GM18508 (cell line): Measurements from ENCODE around the gene PTPRK.

Source experiments
- ATAC-seq: cut with Tn5 transposase; IDR thresholded peaks from one replicate; pipeline ENCODE4 v1.9.1; 2021; ENCODE audit warnings: moderate number of reproducible peaks; ENCODE audit not compliant: insufficient read depth, unreplicated experiment

PTPRK gene

DNA sequence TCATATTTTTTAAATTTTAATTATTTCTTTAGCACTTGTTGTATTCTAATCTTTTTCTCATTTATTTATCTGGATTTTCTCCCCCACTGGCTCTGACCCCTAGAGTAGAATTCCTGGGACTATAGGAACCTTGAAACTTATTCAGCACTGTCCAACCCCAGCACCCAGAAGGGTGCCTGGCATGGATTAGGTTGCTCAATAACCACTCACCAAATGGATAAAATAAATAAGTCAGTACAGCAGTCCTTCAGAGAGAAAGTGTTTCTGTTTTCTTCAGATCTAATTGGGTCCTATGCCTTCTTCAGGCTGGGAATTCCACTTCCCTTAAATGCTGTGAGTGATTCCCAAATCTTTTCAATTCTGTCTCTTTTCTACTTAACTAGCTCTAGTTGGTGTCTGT, 206.2 kb downstream of the PTPRK start:
- ATAC-seq = no peak

DNA sequence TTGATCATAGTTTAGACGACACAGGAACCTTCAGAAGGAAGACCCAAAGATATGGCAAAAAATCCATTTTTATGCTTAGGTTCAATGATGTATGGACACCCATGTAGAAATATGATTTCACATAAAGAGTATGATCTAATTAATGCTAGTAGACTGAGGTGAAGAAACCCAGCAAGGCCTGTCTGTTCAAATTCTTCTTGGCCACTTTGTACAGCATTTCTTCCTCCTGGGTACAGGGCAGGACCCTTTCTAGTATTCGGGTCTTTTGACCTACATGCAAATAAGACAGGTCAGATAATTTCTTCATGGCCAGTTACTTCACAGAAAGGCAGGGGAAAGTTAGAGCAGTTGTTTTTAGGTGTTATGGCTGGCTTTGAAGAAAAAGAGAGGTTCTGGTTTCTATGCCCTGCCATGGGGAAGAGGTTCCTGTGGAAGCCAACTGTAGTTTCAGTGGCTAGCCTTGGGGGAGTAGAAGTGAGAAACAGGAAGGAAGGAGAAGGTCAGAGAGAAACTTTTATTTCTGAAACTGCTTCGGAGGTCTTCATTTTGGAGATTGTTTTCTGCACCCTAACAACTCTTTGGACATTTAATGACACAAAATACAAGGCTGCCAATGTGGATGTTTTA, 208.3 kb downstream of the PTPRK start:
- ATAC-seq = peak; percentile 69

DNA sequence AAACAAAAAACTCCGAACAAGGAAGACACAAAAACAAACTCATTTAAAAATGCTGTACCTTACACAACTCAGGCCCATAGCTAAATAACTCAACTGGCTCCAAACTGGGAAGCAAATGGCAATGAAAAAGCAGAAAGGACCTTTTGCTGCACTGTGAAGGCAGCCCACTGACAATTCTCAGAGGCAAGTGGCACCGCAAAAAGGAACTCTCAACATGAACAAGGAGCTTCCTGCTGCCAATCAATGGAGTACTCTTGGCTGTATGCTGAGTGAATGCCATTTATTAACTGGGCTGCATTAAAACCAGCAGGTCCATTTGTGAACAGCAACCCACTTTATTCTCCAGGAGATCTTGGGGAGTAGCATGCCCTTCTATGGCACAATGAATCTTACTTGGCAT, 209.9 kb downstream of the PTPRK start:
- ATAC-seq = no peak

DNA sequence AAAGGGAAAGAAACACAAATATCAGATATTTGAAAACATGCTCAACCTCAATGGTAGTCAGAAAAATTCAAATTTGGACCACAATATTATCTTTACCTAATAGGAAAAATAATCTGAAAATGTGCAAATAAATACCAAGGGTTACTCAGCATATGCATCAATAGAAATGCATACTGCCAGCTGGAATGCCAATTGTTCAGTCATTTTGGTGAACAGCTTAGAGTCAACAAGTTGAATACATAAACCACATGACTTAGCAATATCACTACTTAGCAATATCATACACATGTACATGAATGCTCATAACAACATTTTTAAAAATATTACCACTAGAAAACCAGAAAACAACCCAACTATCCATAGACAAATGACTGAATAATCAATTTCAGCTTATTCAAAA, 212.7 kb downstream of the PTPRK start:
- no peak for ATAC-seq

DNA sequence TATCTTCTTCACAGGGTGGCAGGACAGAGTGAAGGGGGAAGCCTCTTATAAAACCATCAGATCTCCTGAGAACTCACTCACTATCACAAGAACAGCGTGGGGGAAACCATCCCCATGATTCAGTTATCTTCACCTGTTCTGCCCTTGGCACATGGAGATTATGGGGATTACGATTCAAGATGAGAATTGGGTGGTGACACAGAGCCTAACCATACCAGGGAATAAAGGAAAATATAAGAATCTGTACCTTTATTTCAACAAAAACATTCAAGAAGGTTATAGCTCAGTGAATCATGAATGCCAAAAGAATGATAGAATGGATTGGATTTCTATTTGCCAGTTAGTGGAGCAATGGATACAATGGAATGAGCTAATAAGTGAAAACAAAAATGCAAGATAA, 214.4 kb downstream of the PTPRK start:
- ATAC-seq = no peak

DNA sequence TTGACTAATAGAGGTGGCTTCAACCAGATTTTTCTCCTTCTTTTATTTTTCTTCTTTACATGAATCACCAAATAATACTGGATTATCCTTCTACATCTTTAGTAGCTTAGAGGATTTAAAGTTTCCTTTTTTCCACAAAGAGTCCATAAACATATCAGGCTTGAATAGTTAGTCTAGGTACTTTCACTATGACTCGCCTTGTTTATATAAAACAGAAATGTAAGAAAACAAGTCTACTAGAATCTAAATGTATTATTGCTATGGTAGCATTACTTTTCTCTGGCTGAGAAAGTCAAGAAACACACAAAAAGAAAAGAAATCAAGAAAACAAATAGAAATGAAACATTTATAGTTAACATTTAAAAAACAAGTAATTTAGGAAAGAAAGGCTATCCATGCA, 215.2 kb downstream of the PTPRK start:
- ATAC-seq = no peak

DNA sequence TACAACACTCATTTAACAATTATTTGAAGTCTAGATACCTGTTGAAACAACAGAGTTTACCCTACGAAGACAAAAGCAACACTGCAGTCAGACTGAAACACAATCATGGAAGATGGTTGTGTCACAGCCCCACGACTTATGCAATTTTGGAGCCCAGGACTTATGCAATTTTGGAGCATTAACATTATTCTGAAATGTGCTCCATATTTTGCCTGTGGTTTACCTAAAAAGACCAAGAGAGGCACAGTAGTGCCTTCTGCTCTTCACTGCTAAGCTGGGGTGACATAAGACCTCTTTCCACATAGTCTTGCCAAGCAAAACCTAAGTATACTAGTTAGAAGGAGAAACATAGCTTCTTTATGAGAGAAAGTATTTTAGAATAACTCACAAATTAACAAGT, 216.5 kb downstream of the PTPRK start:
- no peak for ATAC-seq

DNA sequence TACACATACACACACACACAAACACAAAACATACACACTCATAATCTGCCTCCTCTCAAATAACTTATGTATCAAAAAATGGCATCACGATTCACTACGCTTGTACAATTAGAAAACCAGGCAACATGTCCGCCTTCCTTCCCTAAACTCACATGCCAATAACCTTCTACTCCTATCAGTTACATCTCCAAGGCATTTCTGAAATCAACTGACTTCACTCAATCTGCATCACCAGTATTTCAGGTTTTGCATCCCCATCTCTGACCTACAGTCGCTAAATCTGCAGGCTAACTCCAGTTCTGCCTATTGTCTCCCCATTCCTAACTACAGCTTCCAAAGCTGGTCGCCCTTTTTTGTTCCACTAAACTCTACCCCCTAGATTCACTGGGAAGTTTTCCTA, 217.5 kb downstream of the PTPRK start:
- ATAC-seq = no peak

DNA sequence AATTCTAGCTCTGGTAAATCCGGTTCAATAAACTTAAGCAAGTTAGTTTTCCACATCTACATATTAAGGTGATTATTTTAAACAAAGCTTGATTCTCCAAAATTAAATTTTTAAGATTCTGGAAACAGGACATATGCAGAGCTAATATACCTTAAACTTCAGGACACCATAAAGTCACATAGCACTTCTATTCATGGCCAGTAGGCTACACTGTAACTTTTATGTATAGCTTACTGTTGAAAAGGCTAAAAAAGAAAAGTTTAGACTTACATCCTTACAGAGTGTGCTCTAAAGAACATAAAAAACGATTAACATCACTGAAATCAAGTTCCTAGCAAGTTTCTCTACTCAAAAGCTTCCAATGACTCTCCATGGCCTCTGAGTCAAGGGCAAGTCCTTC, 224.7 kb downstream of the PTPRK start:
- ATAC-seq = no peak

DNA sequence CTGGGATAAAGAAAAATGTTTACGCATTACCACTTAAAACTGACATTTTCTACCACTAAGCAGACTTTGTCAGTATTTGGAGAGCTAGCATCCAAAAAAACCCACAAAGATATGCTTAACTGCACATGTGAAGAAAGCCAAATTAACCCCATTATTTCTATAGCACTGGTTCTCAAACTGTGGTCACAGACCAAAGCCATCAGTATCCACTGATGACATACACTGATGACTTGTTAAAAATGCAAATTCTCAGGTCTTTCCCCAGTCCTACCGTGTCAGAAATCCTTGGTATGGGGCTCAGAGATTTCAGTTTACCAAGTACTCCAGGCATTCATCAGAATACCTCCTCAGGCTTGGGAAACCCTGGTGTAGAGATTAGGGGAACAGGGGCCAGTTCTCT, 230.2 kb downstream of the PTPRK start:
- ATAC-seq = peak; percentile 64

DNA sequence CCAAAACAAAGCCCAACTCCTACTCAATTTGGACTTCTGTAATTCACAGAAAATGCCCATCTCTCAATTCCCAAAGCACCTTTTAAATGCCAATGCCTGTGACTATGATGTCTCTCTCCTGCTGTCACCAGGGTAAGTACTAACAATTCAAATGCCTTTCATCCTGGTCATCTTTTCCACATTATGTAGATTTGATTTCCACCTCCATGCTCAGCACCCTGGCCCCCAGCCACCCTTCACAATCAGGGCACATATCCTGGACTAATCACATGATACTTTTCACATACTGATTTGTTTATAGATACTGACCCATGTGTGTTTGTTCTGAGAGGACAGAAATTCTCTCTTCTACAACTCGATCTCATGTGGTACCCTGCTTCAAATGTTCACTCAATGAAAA, 236.3 kb downstream of the PTPRK start:
- ATAC-seq = no peak

DNA sequence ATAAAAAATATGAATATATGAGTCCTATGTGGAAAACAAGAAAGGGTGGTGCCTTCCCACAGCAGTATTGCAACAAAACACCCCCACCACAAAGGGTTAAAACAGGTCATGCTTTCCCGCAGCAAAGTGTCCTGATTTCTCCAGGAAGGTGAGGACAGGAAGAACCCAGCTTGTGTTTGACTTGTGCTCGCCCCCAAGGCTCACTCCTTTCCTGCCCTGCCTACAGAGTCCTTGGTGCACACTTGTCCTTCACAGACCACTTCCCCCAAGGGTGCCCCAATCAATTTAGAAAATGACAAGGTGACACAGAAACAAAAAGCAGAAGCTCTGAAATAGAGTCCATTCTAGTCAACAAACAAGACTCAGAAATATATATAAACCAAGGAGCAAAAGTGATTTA, 237.4 kb downstream of the PTPRK start:
- no peak for ATAC-seq

DNA sequence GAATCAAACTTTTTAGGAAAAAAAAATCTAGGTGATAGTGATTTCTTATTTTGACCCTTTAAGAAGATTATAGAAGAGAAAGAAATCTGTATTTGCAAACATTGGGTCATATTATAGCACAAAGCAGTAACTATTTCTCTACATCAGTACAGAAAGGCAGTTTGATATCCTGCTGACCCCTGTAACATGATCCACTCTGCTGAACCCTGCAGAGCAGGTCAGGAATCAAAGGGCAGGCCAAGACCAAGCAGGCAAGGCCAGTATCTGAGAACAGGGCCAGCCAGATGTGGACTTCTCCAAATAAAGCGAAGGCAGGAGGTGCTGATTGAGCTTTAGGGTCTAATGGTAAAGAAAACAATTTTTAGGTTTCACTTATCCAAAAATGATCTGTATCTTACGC, 239.4 kb downstream of the PTPRK start:
- ATAC-seq = no peak

DNA sequence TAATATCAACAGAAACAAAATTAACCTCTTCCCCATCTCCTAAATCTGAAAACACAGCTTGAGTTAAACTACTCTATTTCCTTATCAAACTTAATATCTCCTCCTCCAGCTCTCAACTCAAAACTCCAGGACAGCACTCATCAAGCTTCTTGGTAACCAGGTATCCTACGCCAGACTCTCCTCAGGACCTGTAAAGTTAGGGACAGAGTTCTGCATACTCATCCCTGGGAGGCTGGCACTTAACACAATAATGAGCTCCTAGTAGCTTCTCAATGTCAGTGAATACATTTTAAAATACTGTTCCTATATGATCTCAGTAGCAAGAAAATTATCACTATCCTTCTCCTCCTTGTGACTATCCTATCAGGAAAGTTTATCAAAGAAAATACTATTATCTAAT, 240.3 kb downstream of the PTPRK start:
- ATAC-seq = no peak

DNA sequence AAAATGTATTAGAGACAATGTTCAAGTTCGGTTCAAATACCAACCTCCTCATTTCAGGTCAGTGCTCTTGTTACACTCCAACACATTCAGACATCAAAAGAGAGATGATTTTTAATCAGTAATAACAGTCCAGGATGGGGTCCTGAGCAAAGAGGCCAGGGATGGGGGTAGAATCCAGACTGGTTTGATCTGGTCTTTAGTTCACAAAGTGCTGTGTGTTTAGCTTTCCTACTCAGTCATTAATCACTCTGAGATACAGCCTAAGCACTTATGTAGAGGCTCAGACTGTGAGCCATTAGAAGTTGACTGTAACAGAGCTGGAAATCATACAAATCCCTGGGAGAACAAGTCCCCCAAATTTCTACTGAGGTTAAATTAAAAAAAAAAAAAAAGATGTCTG, 241.6 kb downstream of the PTPRK start:
- ATAC-seq = no peak

DNA sequence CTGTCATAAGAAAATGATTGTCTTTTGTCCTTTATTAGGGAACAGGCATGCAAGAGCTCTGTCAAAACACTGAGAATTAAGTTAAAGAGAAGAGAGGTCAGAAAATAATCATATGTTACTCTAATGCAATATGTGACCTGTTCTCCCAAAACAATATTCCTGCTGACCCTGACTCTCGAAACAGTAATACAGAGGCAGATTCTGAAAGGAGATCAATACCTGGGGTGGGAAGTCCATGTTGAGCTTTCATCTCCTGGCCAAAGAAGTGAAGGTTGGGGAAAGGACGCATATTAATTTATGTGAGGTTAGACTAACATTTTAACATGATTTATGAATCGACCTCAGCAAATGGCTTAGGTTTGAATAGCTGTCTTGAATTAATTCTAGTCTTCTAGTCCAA, 243.0 kb downstream of the PTPRK start:
- ATAC-seq = no peak

DNA sequence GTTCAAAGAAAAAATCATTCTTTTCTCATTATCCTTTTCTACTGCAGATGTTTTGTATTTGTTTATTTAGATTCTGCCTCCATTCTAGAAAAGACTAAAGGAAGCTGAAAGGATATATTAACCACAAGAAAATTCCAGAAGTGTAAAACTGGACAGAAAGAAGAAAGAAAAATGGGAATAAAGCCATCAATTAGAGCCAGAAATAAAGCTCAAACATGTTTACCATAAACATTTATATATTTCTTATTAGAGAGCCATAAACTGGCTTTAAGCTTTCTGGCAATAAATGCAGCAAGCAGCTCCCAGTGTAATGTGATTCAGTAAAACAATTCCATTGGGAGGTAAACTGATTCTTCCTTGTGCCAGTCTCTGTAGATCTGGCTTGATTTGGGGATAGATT, 244.1 kb downstream of the PTPRK start:
- ATAC-seq = no peak

DNA sequence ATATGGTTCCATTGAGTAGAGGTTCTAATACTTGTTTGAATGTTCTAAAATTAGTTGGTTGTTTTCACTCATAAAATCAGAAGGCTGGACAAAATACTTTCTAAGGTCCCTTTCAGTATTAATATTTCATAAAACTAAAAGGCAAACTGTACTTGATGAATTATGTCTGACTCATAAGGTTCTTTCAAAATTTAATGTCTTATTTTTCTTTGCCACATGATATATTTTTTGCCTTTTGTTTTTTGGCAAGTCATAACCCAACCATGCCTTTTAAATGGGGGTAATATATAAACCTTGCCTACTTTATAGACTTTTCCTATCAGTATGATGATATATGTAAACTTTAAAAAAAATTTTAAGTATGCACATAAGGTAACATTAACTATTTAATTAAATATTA, 244.7 kb downstream of the PTPRK start:
- no peak for ATAC-seq

DNA sequence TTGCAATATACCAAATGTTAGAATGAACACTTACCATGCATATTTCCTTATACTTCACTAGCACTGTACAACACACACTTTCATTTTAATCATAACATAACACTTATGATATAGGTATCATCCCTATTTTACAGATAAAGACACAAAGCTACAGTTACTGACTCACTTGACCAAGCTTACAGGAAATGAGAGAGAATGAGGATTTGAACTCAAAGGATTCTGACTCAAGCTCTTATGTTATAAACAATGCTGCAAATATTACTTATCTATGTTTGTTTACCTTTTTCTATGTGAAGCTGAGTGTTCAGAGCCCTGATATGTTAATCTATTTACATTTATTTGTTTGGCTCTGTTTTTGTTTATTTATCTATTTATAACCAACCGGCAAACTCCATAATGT, 245.4 kb downstream of the PTPRK start:
- ATAC-seq = no peak

DNA sequence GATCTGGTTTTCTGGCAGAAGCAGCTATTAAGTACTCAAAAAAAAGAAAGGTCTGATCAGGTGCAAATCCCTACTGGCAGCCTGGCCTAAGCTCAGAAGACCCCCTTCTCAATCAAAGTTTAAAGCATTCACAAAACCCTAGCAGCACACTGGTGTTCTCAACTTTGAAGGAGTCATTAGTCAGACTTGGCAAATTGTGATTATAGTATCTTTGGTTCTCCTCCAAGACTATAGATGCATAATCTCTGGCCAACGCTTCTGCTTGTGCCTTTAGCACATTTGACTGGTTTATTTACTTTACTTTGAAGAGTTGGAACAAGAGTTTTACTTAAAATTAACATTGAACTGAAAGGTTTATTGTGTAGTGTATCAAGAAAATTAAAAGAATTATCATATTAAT, 248.9 kb downstream of the PTPRK start:
- no peak for ATAC-seq

DNA sequence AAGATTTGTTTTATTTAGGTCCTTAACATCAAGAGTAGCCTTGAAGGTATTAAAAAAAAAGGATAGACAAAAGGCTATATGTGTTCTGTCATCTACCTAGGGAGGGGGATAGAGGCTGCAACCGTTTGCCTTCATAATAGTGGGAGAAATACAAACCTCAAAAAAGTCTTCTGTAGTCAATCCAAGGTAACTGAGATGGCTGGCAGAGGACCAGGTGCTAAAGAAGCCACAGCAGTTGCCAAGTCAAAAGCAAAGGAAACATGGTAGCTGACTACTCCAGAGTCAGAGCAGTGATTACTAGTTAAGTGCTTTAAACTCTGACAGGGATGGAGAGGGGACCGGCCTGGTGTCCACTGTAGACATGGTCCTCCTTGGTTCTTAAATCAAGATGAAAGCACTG, 249.4 kb downstream of the PTPRK start:
- ATAC-seq = no peak

DNA sequence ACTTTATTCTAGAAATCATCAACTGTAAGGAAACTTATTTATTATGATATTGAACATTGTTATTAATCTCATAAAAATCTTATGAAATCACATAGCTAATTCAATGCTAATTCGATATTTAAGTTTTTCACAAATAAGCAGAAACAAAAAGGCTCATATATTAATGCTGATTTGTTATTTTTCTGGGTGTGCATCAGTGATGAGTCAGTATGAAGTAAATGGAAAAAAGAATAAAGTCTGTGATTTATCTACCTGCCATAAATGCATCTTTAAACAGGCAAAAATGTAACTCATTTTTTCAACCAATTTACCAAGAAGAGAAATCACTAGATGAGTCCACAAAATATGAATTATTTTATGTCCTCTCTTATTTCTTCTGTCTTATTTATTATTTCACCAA, 253.5 kb downstream of the PTPRK start:
- no peak for ATAC-seq

DNA sequence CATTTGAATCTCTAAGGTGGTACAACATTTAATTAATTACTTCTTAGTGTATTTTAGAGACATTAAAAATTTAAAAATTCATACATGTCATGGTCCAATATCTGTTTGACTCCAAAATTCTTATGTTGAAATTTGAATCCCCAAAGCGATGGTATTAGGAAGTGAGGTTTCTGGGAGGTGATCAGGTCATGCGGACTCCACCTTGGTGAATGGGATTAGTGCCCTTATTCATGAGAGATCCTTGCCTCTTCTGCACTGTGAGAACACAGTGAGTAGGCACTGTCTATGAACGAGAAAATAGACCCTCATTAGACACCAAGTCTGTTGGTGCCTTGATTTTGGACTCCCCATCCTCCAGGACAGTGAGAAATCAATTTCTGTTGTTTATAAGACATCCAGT, 254.7 kb downstream of the PTPRK start:
- no peak for ATAC-seq
